Progenitor cell of endocrine pancreas (in vitro differentiated cells): ENCODE measurements around the gene CYTH4. TPM values are rescaled to one million over a fixed set of nuclear protein-coding genes. Genes with fewer than 3 reads are reported as not detected.

Source experiments
- DNase-seq: peaks from one replicate; pipeline ENCODE4 v3.0.0; 2021; ENCODE audit warnings: low spot score; ENCODE audit not compliant: unreplicated experiment
- H3K27ac Mint-ChIP-seq: 2 replicates; pipeline ENCODE4 v1.8.0; 2021; ENCODE audit warnings: mild to moderate bottlenecking, moderate library complexity, mixed read lengths
- H3K27me3 Mint-ChIP-seq: 2 replicates; pipeline ENCODE4 v1.8.0; 2021; ENCODE audit warnings: mixed read lengths
- H3K36me3 Mint-ChIP-seq: 2 replicates; pipeline ENCODE4 v1.8.0; 2022; ENCODE audit warnings: mixed read lengths; ENCODE audit not compliant: insufficient read depth
- H3K4me1 Mint-ChIP-seq: 2 replicates; pipeline ENCODE4 v1.8.0; 2021; ENCODE audit warnings: low read depth, mixed read lengths
- H3K4me3 Mint-ChIP-seq: 2 replicates; pipeline ENCODE4 v1.8.0; 2021; ENCODE audit warnings: low read depth, mild to moderate bottlenecking, moderate library complexity, mixed read lengths
- H3K9me3 Mint-ChIP-seq: 2 replicates; pipeline ENCODE4 v1.8.0; 2021; ENCODE audit warnings: low read depth, mixed read lengths
- total RNA-seq: library from RNA; stranded (reverse); gene quantifications from 2 replicates; pipeline ENCODE4 v1.2.1, GENCODE V29; 2021
- TF ChIP-seq, protein P1 (sequence below): fragments of 200-600 bp; sonication (generic); IDR thresholded peaks from one replicate; pipeline ENCODE4 v1.5.0; 2021; ENCODE audit warnings: antibody characterized with exemption, mild to moderate bottlenecking; ENCODE audit not compliant: unreplicated experiment

The CYTH4 gene
- total RNA-seq, 1 donor from 2014 or later = not detected

DNA sequence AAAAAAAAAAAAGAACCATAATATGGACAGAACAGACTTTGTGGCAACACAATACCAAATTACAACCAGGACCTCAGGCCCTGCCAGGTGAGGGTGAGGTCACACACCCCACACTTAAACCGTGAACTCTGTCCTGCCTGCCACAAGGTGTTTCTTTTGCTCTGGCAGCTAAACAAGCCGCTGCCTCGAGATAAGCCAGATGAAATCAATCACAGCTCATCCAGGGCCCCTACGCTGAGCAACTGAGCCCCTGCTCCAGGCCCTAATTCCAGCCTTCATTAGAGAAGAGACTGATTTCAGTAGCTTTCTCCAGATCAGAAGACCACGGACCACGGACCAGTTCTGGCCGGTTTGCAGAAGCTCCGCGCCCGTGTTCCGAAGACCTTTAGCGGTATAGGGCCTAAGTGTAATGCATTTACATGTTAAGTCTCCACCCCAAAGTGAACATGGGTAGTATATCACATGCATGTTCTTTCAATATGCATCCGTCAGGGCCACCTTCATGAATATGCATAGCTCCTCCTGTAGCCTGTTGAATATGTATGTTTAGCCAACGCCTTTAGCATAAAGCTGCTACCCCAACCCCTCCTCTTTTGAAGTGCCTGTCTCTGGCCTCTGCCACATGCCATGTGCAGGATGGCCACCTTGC, 23.4 kb upstream of the CYTH4 start:
- DNase-seq = no peak
- Mint-ChIP-seq H3K36me3 (no peaks in the 10 kb centered on the region), H3K9me3 (peaks cover 3% of the 10 kb centered on the region), H3K27ac (no peak overlapping the region), H3K4me1 (peaks cover 20% of the 10 kb centered on the region), H3K27me3 (peaks cover 33% of the 10 kb centered on the region), H3K4me3 (no peak overlapping the region)
- TF ChIP-seq, protein P1, sequence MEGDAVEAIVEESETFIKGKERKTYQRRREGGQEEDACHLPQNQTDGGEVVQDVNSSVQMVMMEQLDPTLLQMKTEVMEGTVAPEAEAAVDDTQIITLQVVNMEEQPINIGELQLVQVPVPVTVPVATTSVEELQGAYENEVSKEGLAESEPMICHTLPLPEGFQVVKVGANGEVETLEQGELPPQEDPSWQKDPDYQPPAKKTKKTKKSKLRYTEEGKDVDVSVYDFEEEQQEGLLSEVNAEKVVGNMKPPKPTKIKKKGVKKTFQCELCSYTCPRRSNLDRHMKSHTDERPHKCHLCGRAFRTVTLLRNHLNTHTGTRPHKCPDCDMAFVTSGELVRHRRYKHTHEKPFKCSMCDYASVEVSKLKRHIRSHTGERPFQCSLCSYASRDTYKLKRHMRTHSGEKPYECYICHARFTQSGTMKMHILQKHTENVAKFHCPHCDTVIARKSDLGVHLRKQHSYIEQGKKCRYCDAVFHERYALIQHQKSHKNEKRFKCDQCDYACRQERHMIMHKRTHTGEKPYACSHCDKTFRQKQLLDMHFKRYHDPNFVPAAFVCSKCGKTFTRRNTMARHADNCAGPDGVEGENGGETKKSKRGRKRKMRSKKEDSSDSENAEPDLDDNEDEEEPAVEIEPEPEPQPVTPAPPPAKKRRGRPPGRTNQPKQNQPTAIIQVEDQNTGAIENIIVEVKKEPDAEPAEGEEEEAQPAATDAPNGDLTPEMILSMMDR = no peak

DNA sequence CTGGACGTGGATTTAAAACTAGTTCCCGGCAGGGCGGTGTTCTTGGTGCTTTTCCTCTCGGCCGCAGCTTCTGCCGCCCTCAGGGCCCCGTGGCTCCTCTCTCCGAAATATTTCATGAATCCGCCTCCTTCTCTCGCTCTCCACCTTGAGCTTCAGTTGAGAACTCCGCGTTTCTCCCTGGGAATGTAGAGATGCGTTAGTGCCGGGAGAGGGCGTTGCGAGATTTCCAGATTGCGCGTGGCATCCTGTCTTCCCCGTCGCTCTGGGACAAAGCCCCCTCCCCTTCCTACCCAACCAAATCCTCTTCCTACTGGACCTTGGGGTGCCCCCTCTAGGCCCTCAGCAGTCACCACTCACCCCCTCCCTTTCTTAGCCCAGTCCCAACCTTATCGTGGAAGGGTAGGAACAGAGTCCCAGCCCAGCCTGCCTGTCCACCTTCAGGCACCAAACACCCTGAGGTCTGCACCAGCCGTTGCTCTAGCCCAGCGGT, 22.7 kb upstream of the CYTH4 start:
- Mint-ChIP-seq H3K4me3 (no peak overlapping the region), H3K36me3 (peaks cover 1% of the 10 kb centered on the region), H3K27ac (no peak overlapping the region), H3K4me1 (peaks cover 20% of the 10 kb centered on the region), H3K27me3 (peaks cover 33% of the 10 kb centered on the region), H3K9me3 (peaks cover 6% of the 10 kb centered on the region)
- no peak for DNase-seq
- TF ChIP-seq, protein P1 = peak; percentile 54

DNA sequence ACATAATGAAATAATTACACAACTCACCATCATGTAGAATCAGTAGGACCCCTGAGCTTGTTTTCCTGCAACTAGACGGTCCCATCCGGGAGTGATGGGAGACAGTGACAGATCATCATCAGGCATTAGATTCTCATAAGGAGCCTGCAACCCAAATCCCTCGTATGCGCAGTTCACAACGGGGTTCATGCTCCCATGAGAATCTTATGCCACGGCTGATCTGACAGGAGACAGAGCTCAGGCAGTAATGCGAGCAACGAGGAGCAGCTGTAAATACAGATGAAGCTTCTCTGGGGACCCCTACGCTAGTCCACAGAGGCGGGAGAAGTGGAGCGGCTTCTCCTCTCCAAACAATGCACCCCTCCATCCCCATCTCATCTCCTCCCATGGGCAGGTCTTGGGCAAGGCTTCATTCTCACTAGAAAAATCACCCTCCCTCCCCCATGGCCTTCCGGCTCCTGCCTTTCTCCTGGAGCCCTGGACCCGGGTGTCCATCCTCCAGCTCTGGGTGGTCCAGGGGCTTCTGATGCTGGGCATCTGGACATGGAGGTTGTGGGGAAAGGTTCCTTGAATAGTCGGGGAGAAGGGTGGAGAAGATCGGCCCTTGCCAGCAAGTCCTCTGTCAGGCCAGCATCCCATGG, 22.0 kb upstream of the CYTH4 start:
- Mint-ChIP-seq H3K4me3 (no peak overlapping the region), H3K36me3 (peaks cover 1% of the 10 kb centered on the region), H3K9me3 (peaks cover 13% of the 10 kb centered on the region), H3K27ac (no peak overlapping the region), H3K27me3 (peaks cover 32% of the 10 kb centered on the region), H3K4me1 (peaks cover 17% of the 10 kb centered on the region)
- TF ChIP-seq, protein P1 = no peak
- no peak for DNase-seq

DNA sequence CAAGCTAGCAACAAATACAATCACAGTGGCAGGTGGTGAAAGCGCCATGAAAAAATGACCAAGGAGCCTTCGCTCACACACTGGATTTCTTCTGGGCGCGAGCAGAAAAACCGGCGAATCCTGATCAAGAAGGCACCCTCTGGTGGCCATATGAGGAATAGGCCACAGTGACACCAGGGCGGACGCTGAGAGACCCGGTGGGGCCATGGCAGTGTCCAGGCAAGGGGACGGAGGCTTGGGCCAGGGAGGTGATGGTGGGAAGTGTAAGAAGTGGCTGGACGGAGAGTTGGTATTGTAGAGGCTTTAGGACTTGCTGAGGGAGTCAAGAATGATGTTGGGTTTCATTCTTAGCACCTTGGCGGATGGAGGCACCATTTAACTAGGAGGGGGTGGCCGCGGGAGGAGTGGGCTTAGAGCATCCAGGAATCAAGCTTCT, 21.4 kb upstream of the CYTH4 start:
- DNase-seq = peak; percentile 44
- Mint-ChIP-seq H3K4me1 (peaks cover 17% of the 10 kb centered on the region), H3K36me3 (peaks cover 1% of the 10 kb centered on the region), H3K9me3 (peaks cover 13% of the 10 kb centered on the region), H3K4me3 (no peak overlapping the region), H3K27me3 (peaks cover 27% of the 10 kb centered on the region), H3K27ac (no peak overlapping the region)
- TF ChIP-seq, protein P1 = peak; percentile 91

DNA sequence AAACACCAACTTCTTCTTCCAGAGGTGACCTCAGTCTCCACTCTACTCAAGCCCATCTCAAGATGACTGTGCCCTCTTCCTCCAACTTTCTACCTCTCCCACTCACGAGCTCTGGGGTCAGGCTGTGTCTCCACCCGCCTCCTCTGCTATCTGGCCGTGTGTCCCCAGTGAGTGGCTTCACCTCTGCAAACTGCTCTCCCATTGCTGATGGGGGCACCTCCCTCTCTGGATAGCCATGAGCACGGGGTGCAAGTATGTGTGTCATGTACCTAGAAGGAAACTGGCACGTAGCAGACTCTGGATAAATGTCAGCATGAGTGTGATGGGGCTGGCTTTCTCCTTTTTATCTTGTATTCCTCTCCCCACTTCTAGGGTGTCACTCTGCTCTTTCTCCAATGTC, 20.0 kb upstream of the CYTH4 start:
- no peak overlapping the region for H3K4me3 Mint-ChIP-seq
- H3K9me3 Mint-ChIP-seq = peaks cover 13% of the 10 kb centered on the region
- DNase-seq = no peak
- H3K27ac Mint-ChIP-seq = no peak overlapping the region
- TF ChIP-seq, protein P1 = no peak
- H3K36me3 Mint-ChIP-seq = peaks cover 1% of the 10 kb centered on the region
- H3K27me3 Mint-ChIP-seq = peaks cover 27% of the 10 kb centered on the region
- peaks cover 18% of the 10 kb centered on the region for H3K4me1 Mint-ChIP-seq
